Measurements from ENCODE around the gene MYL12B. TPM values are rescaled to one million over a fixed set of nuclear protein-coding genes. Genes with fewer than 3 reads are reported as not detected.
"Not testable (repeated sequence)": the region's sequence is repeated elsewhere in the genome, so short reads cannot be mapped to it uniquely, and the experiment has no call there.

MYL12B gene
- total RNA-seq, 1 donor from 2014 or later, result 433 TPM

DNA sequence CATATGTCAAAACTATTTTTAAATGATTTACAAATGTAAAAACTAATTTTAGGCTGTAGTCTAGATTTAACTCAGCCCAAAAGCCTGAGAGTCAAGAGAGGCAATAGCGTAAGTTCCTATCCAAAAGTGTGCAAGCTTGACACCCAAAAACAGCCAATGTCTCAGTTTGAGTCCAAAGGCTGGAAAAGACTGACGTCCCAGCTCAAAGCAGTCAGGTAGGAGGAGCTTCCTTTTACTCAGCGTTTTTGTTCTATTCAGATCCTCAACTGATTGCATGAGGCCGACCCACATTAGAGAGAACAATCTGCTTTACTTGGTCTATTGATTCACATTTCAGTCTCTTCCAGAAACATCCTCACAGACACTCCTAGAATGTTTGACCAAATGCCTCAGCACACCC lies 51.8 kb downstream of the MYL12B start:
- no peak overlapping the region for H3K4me3 Mint-ChIP-seq (ENCODE audit: unreplicated experiment)
- TF ChIP-seq, protein P1, sequence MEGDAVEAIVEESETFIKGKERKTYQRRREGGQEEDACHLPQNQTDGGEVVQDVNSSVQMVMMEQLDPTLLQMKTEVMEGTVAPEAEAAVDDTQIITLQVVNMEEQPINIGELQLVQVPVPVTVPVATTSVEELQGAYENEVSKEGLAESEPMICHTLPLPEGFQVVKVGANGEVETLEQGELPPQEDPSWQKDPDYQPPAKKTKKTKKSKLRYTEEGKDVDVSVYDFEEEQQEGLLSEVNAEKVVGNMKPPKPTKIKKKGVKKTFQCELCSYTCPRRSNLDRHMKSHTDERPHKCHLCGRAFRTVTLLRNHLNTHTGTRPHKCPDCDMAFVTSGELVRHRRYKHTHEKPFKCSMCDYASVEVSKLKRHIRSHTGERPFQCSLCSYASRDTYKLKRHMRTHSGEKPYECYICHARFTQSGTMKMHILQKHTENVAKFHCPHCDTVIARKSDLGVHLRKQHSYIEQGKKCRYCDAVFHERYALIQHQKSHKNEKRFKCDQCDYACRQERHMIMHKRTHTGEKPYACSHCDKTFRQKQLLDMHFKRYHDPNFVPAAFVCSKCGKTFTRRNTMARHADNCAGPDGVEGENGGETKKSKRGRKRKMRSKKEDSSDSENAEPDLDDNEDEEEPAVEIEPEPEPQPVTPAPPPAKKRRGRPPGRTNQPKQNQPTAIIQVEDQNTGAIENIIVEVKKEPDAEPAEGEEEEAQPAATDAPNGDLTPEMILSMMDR (IDR thresholded peaks at IDR 0.05; ENCODE audit: insufficient read depth, low read depth, low read length), result no peak
- TF ChIP-seq EZH2 (IDR thresholded peaks at IDR 0.05; ENCODE audit: insufficient read depth, low read length), result no peak
- Histone ChIP-seq H3K27ac (ENCODE audit: low read depth, low read length) (no peak overlapping the region), H2AFZ (ENCODE audit: low read depth, low read length) (no peak overlapping the region), H3K36me3 (ENCODE audit: insufficient read depth, low read length) (no peaks in the 10 kb centered on the region), H3K9ac (ENCODE audit: low read length) (no peak overlapping the region), H3K4me3 (ENCODE audit: insufficient read depth, low read depth, low read length) (no peak overlapping the region), H3K79me2 (ENCODE audit: insufficient read depth, low read length) (no peaks in the 10 kb centered on the region), H3K4me1 (ENCODE audit: insufficient read depth, low read length) (no peaks in the 10 kb centered on the region), H3K27me3 (ENCODE audit: insufficient read depth, low read length) (peaks cover 2% of the 10 kb centered on the region), H3K4me2 (ENCODE audit: low read length) (no peak overlapping the region), H4K20me1 (ENCODE audit: insufficient read depth, low read length) (no peaks in the 10 kb centered on the region), H3K9me3 (ENCODE audit: insufficient read depth, low read depth, low read length) (no peaks in the 10 kb centered on the region)
- H3K4me1 Mint-ChIP-seq (ENCODE audit: low read depth, unreplicated experiment), result no peaks in the 10 kb centered on the region
- no peak overlapping the region for H3K27ac Mint-ChIP-seq (ENCODE audit: unreplicated experiment)
- no peaks in the 10 kb centered on the region for H3K36me3 Mint-ChIP-seq (ENCODE audit: low read depth, unreplicated experiment)
- no peak for DNase-seq (ENCODE audit: low read depth)
- H3K9me3 Mint-ChIP-seq (ENCODE audit: unreplicated experiment), result peaks cover 2% of the 10 kb centered on the region
- H3K27me3 Mint-ChIP-seq (ENCODE audit: low read depth, unreplicated experiment), result no peaks in the 10 kb centered on the region
- no peak for FAIRE-seq

- not testable (repeated sequence) for H3K36me3 Mint-ChIP-seq (ENCODE audit: low read depth, unreplicated experiment)
These were observed 53.4 kb downstream of the MYL12B start for GRCh38 chr18:3315344-3315743.

GRCh38 chr18:3319399-3319798 lies 57.5 kb downstream of the MYL12B start:
- H3K9me3 Mint-ChIP-seq (ENCODE audit: unreplicated experiment), result peaks cover 2% of the 10 kb centered on the region
- no peak overlapping the region for H3K27ac ChIP-seq (ENCODE audit: low read depth, low read length)
- DNase-seq (ENCODE audit: low read depth), result peak; percentile 33
- no peak overlapping the region for H2AFZ ChIP-seq (ENCODE audit: low read depth, low read length)
- TF ChIP-seq, protein P1 (IDR thresholded peaks at IDR 0.05; ENCODE audit: insufficient read depth, low read depth, low read length), result no peak
- TF ChIP-seq EZH2 (IDR thresholded peaks at IDR 0.05; ENCODE audit: insufficient read depth, low read length), result no peak
- no peak overlapping the region for H3K27ac Mint-ChIP-seq (ENCODE audit: unreplicated experiment)
- no peak overlapping the region for H3K4me3 Mint-ChIP-seq (ENCODE audit: unreplicated experiment)
- H3K4me1 Mint-ChIP-seq (ENCODE audit: low read depth, unreplicated experiment), result peaks cover 12% of the 10 kb centered on the region
- H4K20me1 ChIP-seq (ENCODE audit: insufficient read depth, low read length), result no peaks in the 10 kb centered on the region
- no peaks in the 10 kb centered on the region for H3K36me3 Mint-ChIP-seq (ENCODE audit: low read depth, unreplicated experiment)
- no peak for FAIRE-seq
- H3K36me3 ChIP-seq (ENCODE audit: insufficient read depth, low read length), result no peaks in the 10 kb centered on the region
- peaks cover 20% of the 10 kb centered on the region for H3K4me1 ChIP-seq (ENCODE audit: insufficient read depth, low read length)
- H3K4me2 ChIP-seq (ENCODE audit: low read length), result no peak overlapping the region
- H3K4me3 ChIP-seq (ENCODE audit: insufficient read depth, low read depth, low read length), result no peak overlapping the region
- H3K27me3 Mint-ChIP-seq (ENCODE audit: low read depth, unreplicated experiment), result no peaks in the 10 kb centered on the region
- H3K79me2 ChIP-seq (ENCODE audit: insufficient read depth, low read length), result no peaks in the 10 kb centered on the region
- no peaks in the 10 kb centered on the region for H3K9me3 ChIP-seq (ENCODE audit: insufficient read depth, low read depth, low read length)
- no peak overlapping the region for H3K9ac ChIP-seq (ENCODE audit: low read length)
- peaks cover 2% of the 10 kb centered on the region for H3K27me3 ChIP-seq (ENCODE audit: insufficient read depth, low read length)

More at GRCh38 chr18:3315344-3315743, 53.4 kb downstream of the MYL12B start:
- H3K9me3 Mint-ChIP-seq (ENCODE audit: unreplicated experiment); H3K9ac ChIP-seq (ENCODE audit: low read length); H3K4me2 ChIP-seq (ENCODE audit: low read length); H3K27ac Mint-ChIP-seq (ENCODE audit: unreplicated experiment); H3K9me3 ChIP-seq (ENCODE audit: insufficient read depth, low read depth, low read length); H4K20me1 ChIP-seq (ENCODE audit: insufficient read depth, low read length); H3K36me3 ChIP-seq (ENCODE audit: insufficient read depth, low read length); H2AFZ ChIP-seq (ENCODE audit: low read depth, low read length); H3K27me3 Mint-ChIP-seq (ENCODE audit: low read depth, unreplicated experiment); H3K4me3 Mint-ChIP-seq (ENCODE audit: unreplicated experiment); H3K27ac ChIP-seq (ENCODE audit: low read depth, low read length); H3K4me1 ChIP-seq (ENCODE audit: insufficient read depth, low read length); H3K4me1 Mint-ChIP-seq (ENCODE audit: low read depth, unreplicated experiment); H3K27me3 ChIP-seq (ENCODE audit: insufficient read depth, low read length); H3K4me3 ChIP-seq (ENCODE audit: insufficient read depth, low read depth, low read length); H3K79me2 ChIP-seq (ENCODE audit: insufficient read depth, low read length); FAIRE-seq; DNase-seq (ENCODE audit: low read depth): not testable (repeated sequence)

All from astrocyte (in vitro differentiated cells and primary cell).